CD4-positive, alpha-beta memory T cell (primary cell): ENCODE measurements around the gene IL10RB. TPM values are rescaled to one million over a fixed set of nuclear protein-coding genes. Genes with fewer than 3 reads are reported as not detected.
A peak's percentile ranks its signal among the peaks of the same experiment; 100 is the strongest.

Experiments
- CTCF ChIA-PET: fragments of 350-600 bp; sonication (Branson Sonifier 250); formaldehyde crosslinking; loops from one replicate; lab custom pipeline; 2021; ENCODE audit warnings: inconsistent platforms; ENCODE audit not compliant: partially characterized antibody; lab: Charles Lee
- POLR2A ChIA-PET: fragments of 350-600 bp; sonication (Branson Sonifier 250); formaldehyde crosslinking; loops from one replicate; lab custom pipeline; 2021; ENCODE audit not compliant: partially characterized antibody; lab: Charles Lee
- DNase-seq, 5 donors: peaks; one replicate each; pipeline versions ENCODE4 v3.0.0 to v3.0.0-alpha.2; 2020 to 2022; ENCODE audit warnings: mixed read lengths in 1 of 5
- H3K27ac ChIP-seq: one replicate; pipeline ENCODE4 v1.7.0; 2013; ENCODE audit warnings: low read depth, low read length
- H3K27me3 ChIP-seq: 2 replicates; pipeline ENCODE4 v1.7.0; 2013; ENCODE audit warnings: mild to moderate bottlenecking, low read length, moderate library complexity; ENCODE audit not compliant: insufficient read depth
- H3K36me3 ChIP-seq: 2 replicates; pipeline ENCODE4 v1.7.0; 2013; ENCODE audit warnings: mild to moderate bottlenecking, low read length, moderate library complexity; ENCODE audit not compliant: insufficient read depth
- H3K4me1 ChIP-seq: 2 replicates; pipeline ENCODE4 v1.7.0; 2013; ENCODE audit warnings: mild to moderate bottlenecking, low read length, moderate library complexity; ENCODE audit not compliant: insufficient read depth
- H3K4me3 ChIP-seq, 2 donors: one replicate each; pipeline ENCODE4 v1.7.0; 2013; ENCODE audit warnings: low read length in 2 of 2, mild to moderate bottlenecking in 1 of 2
- H3K9me3 ChIP-seq, 2 donors: one replicate each; pipeline ENCODE4 v1.7.0; 2013; ENCODE audit warnings: low read length in 2 of 2, control low read depth in 1 of 2; ENCODE audit not compliant: control insufficient read depth in 1 of 2
- H3K27ac Mint-ChIP-seq, 7 donors: one replicate each; pipeline ENCODE4 v1.8.0; 2020 to 2021; ENCODE audit warnings: mixed read lengths in 7 of 7, mild to moderate bottlenecking in 6 of 7, inconsistent platforms in 3 of 7, moderate library complexity in 3 of 7
- H3K27me3 Mint-ChIP-seq, 2 donors: one replicate each; pipeline ENCODE4 v1.8.0; 2020 to 2021; ENCODE audit warnings: mixed read lengths in 2 of 2
- H3K36me3 Mint-ChIP-seq, 2 donors: one replicate each; pipeline ENCODE4 v1.8.0; 2020 to 2021; ENCODE audit warnings: mixed read lengths in 2 of 2, inconsistent platforms in 1 of 2, mild to moderate bottlenecking in 1 of 2
- H3K4me1 Mint-ChIP-seq, 4 donors: one replicate each; pipeline ENCODE4 v1.8.0; 2020 to 2021; ENCODE audit warnings: mixed read lengths in 4 of 4, mild to moderate bottlenecking in 1 of 4
- H3K4me3 Mint-ChIP-seq, 8 donors: one replicate each; pipeline ENCODE4 v1.8.0; 2020 to 2021; ENCODE audit warnings: mixed read lengths in 8 of 8, mild to moderate bottlenecking in 7 of 8, moderate library complexity in 6 of 8, inconsistent platforms in 3 of 8
- H3K9me3 Mint-ChIP-seq, 8 donors: one replicate each; pipeline ENCODE4 v1.8.0; 2020 to 2021; ENCODE audit warnings: mixed read lengths in 8 of 8, mild to moderate bottlenecking in 5 of 8, inconsistent platforms in 3 of 8, moderate library complexity in 1 of 8
- intact Hi-C: fragments of 100-400 bp; cut with micrococcal nuclease; formaldehyde crosslinking; loops from one replicate; pipeline ENCODE4 v1.15.1; 2023
- polyA plus RNA-seq, 2 donors: library from polyadenylated mRNA; unstranded; fragments of 300-500 nt; fragmentation: Illumina TruSeq; gene quantifications; one replicate each; pipeline ENCODE4 v1.2.3, GENCODE V29; 2021
- total RNA-seq, 2 experiments: library from RNA; stranded (reverse); gene quantifications; one replicate each; pipeline ENCODE4 v1.2.3, GENCODE V29; 2021

Gene IL10RB
- total and polyA plus RNA-seq, 4 experiments from 2014 or later, result 30.6 to 61.8 (median 44.8) TPM

GRCh38 chr21:33258475-33258874 lies 7.7 kb upstream of the IL10RB start:
- no peak overlapping the region for H3K27ac ChIP-seq
- CTCF ChIA-PET, result no interaction called here

GRCh38 chr21:33259428-33259827 lies 6.7 kb upstream of the IL10RB start:
- peak overlapping the region in 3 of 8 donors; percentile 32 to 63 (median 53) for H3K4me3 Mint-ChIP-seq
- peaks cover 0 to 3% (median 0%) of the 10 kb centered on the region in 8 donors for H3K9me3 Mint-ChIP-seq
- peak overlapping the region; percentile 3 to 85 (median 58) for H3K27ac Mint-ChIP-seq
- intact Hi-C loops, result no loop called here
- peaks cover 33% of the 10 kb centered on the region for H3K36me3 ChIP-seq
- peaks cover 33 to 71% (median 54%) of the 10 kb centered on the region in 4 donors for H3K4me1 Mint-ChIP-seq
- no peak overlapping the region for H3K4me3 ChIP-seq
- H3K27ac ChIP-seq, result peak overlapping the region; percentile 25
- peaks cover 51% of the 10 kb centered on the region for H3K4me1 ChIP-seq
- peaks cover 55 to 74% of the 10 kb centered on the region in 2 donors for H3K36me3 Mint-ChIP-seq
- ChIA-PET CTCF (interaction anchor here (0.6 to 1.1 kb wide), 4 partner anchors 13 to 59 kb away, joined by 3 to 4 read pairs (median 3); no protein-coding TSS in a partner anchor), POLR2A (interaction anchor here (1.1 to 1.9 kb wide), 4 partner anchors 8 to 103 kb away, joined by 3 to 6 read pairs (median 4); no protein-coding TSS in a partner anchor)
- H3K27me3 ChIP-seq, result no peaks in the 10 kb centered on the region
- H3K27me3 Mint-ChIP-seq, result no peaks in the 10 kb centered on the region
- DNase-seq, result no peak
- no peaks in the 10 kb centered on the region for H3K9me3 ChIP-seq

More at GRCh38 chr21:33258475-33258874, 7.7 kb upstream of the IL10RB start:
- Mint-ChIP-seq H3K27ac (peak overlapping the region in 5 of 7 donors; percentile 20 to 86 (median 42)), H3K36me3 (peaks cover 57 to 76% of the 10 kb centered on the region in 2 donors), H3K4me1 (peaks cover 32 to 74% (median 52%) of the 10 kb centered on the region in 4 donors), H3K9me3 (peaks cover 0 to 3% (median 0%) of the 10 kb centered on the region in 8 donors), H3K27me3 (no peaks in the 10 kb centered on the region), H3K4me3 (peak overlapping the region in 1 of 8 donors; percentile 54)
- H3K27me3 ChIP-seq, result no peaks in the 10 kb centered on the region
- POLR2A ChIA-PET, result interaction anchor here (1.3 to 1.7 kb wide), 3 partner anchors 13 to 103 kb away, joined by 3 to 5 read pairs (median 5); partner anchors contain the start of gene IFNAR2
- H3K4me1 ChIP-seq, result peaks cover 51% of the 10 kb centered on the region
- DNase-seq, result no peak
- H3K36me3 ChIP-seq, result peaks cover 41% of the 10 kb centered on the region
- intact Hi-C loops, result no loop called here
- no peak overlapping the region for H3K4me3 ChIP-seq
- H3K9me3 ChIP-seq, result no peaks in the 10 kb centered on the region

- ChIA-PET POLR2A (interaction anchor here (0.7 to 1.9 kb wide), 6 partner anchors 9 to 102 kb away, joined by 3 to 6 read pairs (median 4); no protein-coding TSS in a partner anchor), CTCF (interaction anchor here (0.7 to 3.4 kb wide), 5 partner anchors 15 to 116 kb away, joined by 3 to 16 read pairs (median 3); no protein-coding TSS in a partner anchor)
- Mint-ChIP-seq H3K4me3 (peak overlapping the region in 7 of 8 donors; percentile 26 to 63 (median 53)), H3K36me3 (peaks cover 50 to 69% of the 10 kb centered on the region in 2 donors), H3K4me1 (peaks cover 29 to 66% (median 49%) of the 10 kb centered on the region in 4 donors), H3K9me3 (peaks cover 0 to 3% (median 0%) of the 10 kb centered on the region in 8 donors), H3K27me3 (no peaks in the 10 kb centered on the region), H3K27ac (peak overlapping the region; percentile 26 to 85 (median 54))
- intact Hi-C loops, result loop anchor here (2.0 kb wide), 1 partner anchor 15 kb away; no protein-coding TSS in a partner anchor
- H3K36me3 ChIP-seq, result peaks cover 28% of the 10 kb centered on the region
- H3K27me3 ChIP-seq, result no peaks in the 10 kb centered on the region
- no peak for DNase-seq
- H3K4me3 ChIP-seq, result no peak overlapping the region
- H3K27ac ChIP-seq, result peak overlapping the region; percentile 25
- no peaks in the 10 kb centered on the region for H3K9me3 ChIP-seq
- peaks cover 51% of the 10 kb centered on the region for H3K4me1 ChIP-seq
Measured at GRCh38 chr21:33259995-33260394, 6.2 kb upstream of the IL10RB start.

GRCh38 chr21:33261635-33262034 lies 4.5 kb upstream of the IL10RB start:
- ChIA-PET POLR2A (interaction anchor here (0.8 to 1.6 kb wide), 8 partner anchors 13 to 100 kb away, joined by 3 to 9 read pairs (median 4); partner anchors contain the start of gene IFNAR1), CTCF (interaction anchor here (1.1 to 3.4 kb wide), 7 partner anchors 30 to 345 kb away, joined by 3 to 16 read pairs (median 4); no protein-coding TSS in a partner anchor)
- no peaks in the 10 kb centered on the region for H3K27me3 ChIP-seq
- no peaks in the 10 kb centered on the region for H3K9me3 ChIP-seq
- Mint-ChIP-seq H3K4me1 (peaks cover 29 to 62% (median 49%) of the 10 kb centered on the region in 4 donors), H3K27me3 (no peaks in the 10 kb centered on the region), H3K9me3 (peaks cover 0 to 3% (median 0%) of the 10 kb centered on the region in 8 donors), H3K4me3 (peak overlapping the region in 3 of 8 donors; percentile 33 to 50 (median 35)), H3K36me3 (peaks cover 36 to 60% of the 10 kb centered on the region in 2 donors), H3K27ac (peak overlapping the region in 6 of 7 donors; percentile 15 to 72 (median 27))
- H3K4me1 ChIP-seq, result peaks cover 50% of the 10 kb centered on the region
- DNase-seq, result no peak
- no peak overlapping the region for H3K4me3 ChIP-seq
- H3K36me3 ChIP-seq, result peaks cover 16% of the 10 kb centered on the region
- intact Hi-C loops, result loop anchor here (2.0 kb wide), 1 partner anchor 17 kb away; no protein-coding TSS in a partner anchor
- H3K27ac ChIP-seq, result no peak overlapping the region

DNA sequence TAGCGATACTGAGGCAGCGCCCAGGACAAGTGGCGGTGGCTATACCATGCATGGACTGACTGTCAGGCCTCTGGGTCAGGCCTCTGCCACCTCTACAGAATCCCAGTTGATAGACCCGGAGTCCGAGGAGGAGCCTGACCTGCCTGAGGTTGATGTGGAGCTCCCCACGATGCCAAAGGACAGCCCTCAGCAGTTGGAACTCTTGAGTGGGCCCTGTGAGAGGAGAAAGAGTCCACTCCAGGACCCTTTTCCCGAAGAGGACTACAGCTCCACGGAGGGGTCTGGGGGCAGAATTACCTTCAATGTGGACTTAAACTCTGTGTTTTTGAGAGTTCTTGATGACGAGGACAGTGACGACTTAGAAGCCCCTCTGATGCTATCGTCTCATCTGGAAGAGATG lies 3.2 kb upstream of the IL10RB start:
- DNase-seq, result no peak
- no peaks in the 10 kb centered on the region for H3K27me3 Mint-ChIP-seq
- intact Hi-C loops, result no loop called here
- Histone ChIP-seq H3K27me3 (no peaks in the 10 kb centered on the region), H3K27ac (no peak overlapping the region), H3K36me3 (peaks cover 3% of the 10 kb centered on the region), H3K4me3 (no peak overlapping the region), H3K9me3 (no peaks in the 10 kb centered on the region), H3K4me1 (peaks cover 59% of the 10 kb centered on the region)
- ChIA-PET POLR2A (interaction anchor here (1.0 to 1.2 kb wide), 3 partner anchors 24 to 62 kb away, joined by 3 to 4 read pairs (median 3); partner anchors contain the start of gene IFNAR1), CTCF (interaction anchor here (1.9 to 3.4 kb wide), 2 partner anchors 65 to 98 kb away, joined by 4 to 16 read pairs; no protein-coding TSS in a partner anchor)
- peak overlapping the region in 3 of 7 donors; percentile 13 to 72 (median 36) for H3K27ac Mint-ChIP-seq
- peaks cover 34 to 68% (median 51%) of the 10 kb centered on the region in 4 donors for H3K4me1 Mint-ChIP-seq
- peaks cover 23 to 54% of the 10 kb centered on the region in 2 donors for H3K36me3 Mint-ChIP-seq
- H3K4me3 Mint-ChIP-seq, result no peak overlapping the region
- H3K9me3 Mint-ChIP-seq, result peaks cover 0 to 7% (median 0%) of the 10 kb centered on the region in 8 donors

- POLR2A ChIA-PET, result interaction anchor here (1.5 to 4.8 kb wide), 4 partner anchors 14 to 138 kb away, joined by 3 to 36 read pairs (median 26); partner anchors contain the start of gene IFNAR1
- no peaks in the 10 kb centered on the region for H3K9me3 ChIP-seq
- DNase-seq, result no peak
Measured at GRCh38 chr21:33264561-33264960, 1.6 kb upstream of the IL10RB start.

More at GRCh38 chr21:33264561-33264960, 1.6 kb upstream of the IL10RB start:
- no peaks in the 10 kb centered on the region for H3K36me3 ChIP-seq
- intact Hi-C loops, result no loop called here
- no peak overlapping the region for H3K27ac ChIP-seq
- no peaks in the 10 kb centered on the region for H3K27me3 ChIP-seq
- Mint-ChIP-seq H3K27me3 (no peaks in the 10 kb centered on the region), H3K27ac (peak overlapping the region in 4 of 7 donors; percentile 2 to 97 (median 45)), H3K9me3 (peaks cover 0 to 4% (median 0%) of the 10 kb centered on the region in 8 donors), H3K4me3 (peak overlapping the region in 1 of 8 donors; percentile 6), H3K36me3 (peaks cover 13 to 50% of the 10 kb centered on the region in 2 donors), H3K4me1 (peaks cover 42 to 72% (median 55%) of the 10 kb centered on the region in 4 donors)
- CTCF ChIA-PET, result interaction anchor here (1.2 to 3.9 kb wide), 3 partner anchors 29 to 97 kb away, joined by 3 to 20 read pairs (median 5); no protein-coding TSS in a partner anchor
- H3K4me1 ChIP-seq, result peaks cover 68% of the 10 kb centered on the region
- H3K4me3 ChIP-seq, result no peak overlapping the region
